Stimulated activated CD8-positive, alpha-beta memory T cell treated with anti-CD3 and anti-CD28 coated beads, Interleukin-7, amount 100 ng/mL, for 4 hours (primary cell): ENCODE results near the gene UPK3A.
"Not testable (repeated sequence)": the region's sequence is repeated elsewhere in the genome, so short reads cannot be mapped to it uniquely, and the experiment has no call there.

Source experiments
- DNase-seq, 2 donors: peaks; one replicate each; pipeline ENCODE4 v3.0.0-alpha.2; 2020; ENCODE audit warnings: low read depth in 2 of 2

UPK3A gene

DNA sequence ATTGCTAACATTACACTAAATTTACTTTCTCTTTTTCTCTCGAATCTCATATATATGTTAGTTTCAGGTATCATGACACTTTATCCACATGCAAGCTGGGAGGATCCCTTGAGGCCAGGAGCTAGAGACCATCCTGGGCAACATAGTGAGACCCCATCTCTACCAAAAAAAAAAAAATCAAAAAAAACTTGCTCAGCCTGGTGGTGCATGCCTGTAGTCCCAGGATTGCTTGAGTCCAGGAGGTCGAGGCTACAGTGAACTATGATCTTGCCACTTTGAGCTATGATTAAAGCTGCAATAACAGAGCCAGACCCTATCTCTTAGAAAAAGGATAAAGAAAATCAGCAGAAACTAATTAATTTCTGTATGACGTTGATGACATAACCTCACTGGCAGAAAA, 3.7 kb upstream of the UPK3A start:
- DNase-seq: no peak

DNA sequence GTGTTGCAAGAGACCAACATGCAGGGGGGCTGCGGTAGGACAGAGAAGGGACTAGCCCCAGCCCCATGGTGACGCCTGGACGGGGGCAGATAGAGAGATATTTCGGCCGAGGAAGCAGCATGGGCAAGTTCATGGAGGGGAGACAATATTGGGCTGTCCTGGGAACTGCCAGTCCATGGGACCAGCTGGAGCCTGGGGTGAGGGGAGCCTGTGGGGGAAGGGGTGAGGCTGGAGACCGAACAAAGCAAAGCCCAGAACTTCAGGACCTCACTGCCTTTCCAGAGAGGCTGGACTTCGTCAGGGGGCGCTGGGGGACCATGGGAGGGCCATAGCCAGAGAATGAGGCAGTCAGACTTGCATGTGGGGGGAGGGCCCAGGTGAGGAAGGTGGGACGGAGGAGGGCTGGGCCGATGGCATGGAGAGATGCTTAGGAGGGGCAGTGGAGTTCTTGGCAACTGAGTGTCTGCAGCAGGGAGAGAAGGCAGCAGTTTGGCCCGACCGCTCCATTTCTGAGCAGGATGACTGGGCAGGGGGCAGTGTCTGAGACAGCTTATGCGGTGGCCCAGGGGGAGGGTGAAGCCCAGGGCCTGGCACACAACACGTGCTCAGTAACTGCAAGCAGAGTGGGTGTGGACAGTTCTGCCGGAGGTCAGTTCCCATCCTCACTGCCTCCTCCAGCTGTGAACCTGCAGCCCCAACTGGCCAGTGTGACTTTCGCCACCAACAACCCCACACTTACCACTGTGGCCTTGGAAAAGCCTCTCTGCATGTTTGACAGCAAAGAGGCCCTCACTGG, 712 bp downstream of the UPK3A start:
- DNase-seq: no peak

DNA sequence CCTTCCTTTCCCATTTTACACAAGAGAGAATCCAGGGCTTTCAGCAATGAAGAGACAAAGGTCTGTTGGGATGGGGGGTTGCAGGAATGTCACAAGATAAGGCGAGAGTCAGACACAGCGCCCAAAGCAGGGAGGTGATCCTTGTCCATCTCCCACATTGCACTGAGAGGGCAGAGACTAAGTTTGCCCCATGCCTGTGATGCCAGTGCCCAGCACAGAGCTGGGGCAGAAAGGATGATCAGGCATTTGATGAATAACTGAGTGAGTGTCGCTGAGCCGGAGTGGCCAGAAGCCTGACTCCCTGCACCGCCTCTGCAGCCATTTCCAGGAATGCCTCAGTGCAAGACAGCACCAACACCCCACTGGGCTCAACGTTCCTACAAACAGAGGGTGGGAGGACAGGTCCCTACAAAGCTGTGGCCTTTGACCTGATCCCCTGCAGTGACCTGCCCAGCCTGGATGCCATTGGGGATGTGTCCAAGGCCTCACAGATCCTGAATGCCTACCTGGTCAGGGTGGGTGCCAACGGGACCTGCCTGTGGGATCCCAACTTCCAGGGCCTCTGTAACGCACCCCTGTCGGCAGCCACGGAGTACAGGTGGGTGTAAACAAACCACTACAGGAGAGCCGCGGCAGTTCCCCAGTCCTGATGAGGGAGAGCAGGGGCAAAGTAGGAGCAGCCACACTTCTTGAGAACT, 2.3 kb downstream of the UPK3A start:
- DNase-seq: no peak

DNA sequence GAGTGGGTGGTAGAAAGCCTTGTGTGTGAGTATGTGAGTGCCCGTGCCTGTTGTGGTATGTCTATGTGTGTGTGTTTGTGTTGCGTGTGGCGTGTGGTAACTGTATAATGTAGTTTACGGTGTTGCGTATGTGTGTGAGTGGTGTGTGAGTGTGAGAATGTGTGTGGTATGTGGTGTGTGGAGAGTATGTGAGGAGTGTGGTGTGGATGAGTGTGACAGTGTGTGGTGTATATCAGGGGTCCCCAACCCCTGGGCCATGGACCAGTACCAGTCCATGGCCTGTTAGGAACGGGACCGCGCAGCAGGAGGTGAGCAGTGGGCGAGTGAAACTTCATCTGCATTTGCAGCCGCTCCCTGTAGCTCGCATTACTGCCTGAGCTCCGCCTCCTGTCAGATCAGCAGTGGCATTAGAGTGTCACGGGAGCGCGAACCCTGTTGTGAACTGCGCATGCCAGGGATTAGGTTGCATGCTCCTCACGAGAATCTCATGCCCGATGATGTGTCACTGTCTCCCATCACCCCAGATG, 5.7 kb downstream of the UPK3A start:
- DNase-seq: no peak

DNA sequence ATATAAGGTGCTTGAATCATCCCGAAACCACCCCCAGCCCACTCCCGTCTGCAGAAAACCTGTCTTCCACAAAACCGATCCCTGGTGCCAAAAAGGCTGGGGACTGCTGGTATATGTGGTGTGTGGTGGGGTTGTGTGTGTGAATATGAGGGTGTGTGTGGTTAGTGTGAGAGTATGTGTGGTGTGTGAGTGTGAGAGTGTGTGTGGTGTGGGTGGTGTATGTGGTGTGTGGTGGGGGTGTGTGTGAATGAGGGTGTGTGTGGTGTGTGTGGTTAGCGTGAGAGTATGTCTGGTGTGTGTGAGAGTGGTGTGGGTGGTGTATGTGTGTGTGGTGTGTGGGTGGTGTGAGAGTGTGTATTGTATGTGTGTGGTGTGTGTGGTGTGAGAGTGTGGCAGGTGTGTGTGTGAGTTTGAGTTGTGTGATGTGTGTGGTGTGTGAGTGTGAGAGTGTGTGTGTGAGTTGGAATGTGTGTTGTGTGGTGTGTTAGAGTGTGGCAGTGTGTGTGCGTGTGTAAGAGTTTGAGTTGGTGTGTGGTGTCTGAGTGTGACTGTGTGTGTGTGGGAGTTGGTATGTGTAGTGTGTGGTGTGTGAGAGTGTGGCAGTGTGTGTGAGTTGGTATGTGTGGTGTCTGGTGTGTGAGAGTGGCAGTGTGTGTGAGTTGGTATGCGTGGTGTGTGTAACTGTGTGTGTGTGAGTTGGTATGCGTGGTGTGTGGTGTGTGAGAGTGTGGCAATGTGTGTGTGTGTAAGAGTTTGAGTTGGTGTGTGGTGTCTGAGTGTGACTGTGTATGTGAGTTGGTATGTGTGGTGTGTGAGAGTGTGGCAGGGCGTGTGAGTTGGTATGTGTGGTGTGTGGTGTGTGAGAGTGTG, 6.5 kb downstream of the UPK3A start:
- DNase-seq: no peak

DNA sequence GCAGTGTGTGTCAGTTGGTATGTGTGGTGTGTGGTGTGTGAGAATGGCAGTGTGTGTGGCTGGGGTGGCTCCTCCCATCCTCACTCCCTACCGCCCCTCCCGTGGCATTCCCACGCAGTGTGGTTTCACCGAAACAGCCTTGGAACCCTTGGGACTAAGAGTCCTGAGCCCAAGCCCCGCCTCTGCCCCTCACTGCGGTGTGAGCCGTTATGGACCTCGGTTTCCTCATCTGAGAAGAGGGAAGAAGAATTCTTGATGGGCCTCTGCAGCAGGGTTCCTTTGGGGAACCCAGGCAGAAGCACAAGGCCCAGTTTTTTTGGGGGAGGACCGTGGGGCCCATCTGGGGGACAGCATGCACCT, 7.2 kb downstream of the UPK3A start:
- DNase-seq: no peak

GRCh38 chr22:45292731-45293442, 8.1 kb downstream of the UPK3A start:
- DNase-seq: no peak

GRCh38 chr22:45294030-45294429, 9.3 kb downstream of the UPK3A start:
- no peak for DNase-seq

DNA sequence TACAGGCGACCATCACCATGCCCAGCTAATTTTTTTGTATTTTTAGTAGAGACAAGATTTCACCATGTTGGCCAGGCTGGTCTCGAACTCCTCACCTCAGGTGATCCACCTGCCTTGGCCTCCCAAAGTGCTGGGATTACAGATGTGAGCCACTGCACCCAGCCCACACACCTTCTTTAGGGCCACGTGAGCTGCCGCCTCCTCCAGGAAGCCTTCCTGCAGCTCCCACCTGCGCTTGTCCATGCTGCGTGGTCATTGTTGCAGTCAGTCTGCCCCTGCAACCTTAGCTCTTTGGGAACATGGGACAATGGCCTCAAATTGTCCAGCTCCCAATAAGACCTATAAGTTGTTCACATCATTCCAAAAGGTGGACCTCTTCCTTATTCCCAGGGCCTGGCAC, 10.3 kb downstream of the UPK3A start:
- not testable (repeated sequence) for DNase-seq

- DNase-seq: no peak
These were observed 10.7 kb downstream of the UPK3A start for GRCh38 chr22:45295492-45295891.

GRCh38 chr22:45296628-45297297, 12.0 kb downstream of the UPK3A start:
- no peak for DNase-seq

GRCh38 chr22:45298934-45299505, 14.3 kb downstream of the UPK3A start:
- no peak for DNase-seq

GRCh38 chr22:45302751-45303150, 18.0 kb downstream of the UPK3A start:
- no peak for DNase-seq

DNA sequence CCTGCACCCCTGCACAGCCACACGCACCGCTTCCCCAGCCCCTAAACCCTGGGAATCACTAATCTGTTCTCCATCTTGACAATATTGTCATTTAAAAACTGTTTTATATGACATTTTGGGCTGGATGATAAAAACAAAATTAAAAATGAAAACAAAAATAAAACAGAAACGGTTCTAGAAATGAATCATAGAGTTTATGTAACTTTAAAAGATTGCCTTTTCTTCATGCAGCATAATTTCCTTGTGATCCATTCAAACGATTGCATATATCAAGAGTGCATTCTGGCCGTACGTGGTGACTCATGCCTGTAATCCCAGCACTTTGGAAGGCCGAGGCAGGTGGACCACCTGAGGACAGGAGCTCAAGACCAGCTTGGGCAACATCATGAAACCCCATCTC, 18.4 kb downstream of the UPK3A start:
- DNase-seq: no peak

DNA sequence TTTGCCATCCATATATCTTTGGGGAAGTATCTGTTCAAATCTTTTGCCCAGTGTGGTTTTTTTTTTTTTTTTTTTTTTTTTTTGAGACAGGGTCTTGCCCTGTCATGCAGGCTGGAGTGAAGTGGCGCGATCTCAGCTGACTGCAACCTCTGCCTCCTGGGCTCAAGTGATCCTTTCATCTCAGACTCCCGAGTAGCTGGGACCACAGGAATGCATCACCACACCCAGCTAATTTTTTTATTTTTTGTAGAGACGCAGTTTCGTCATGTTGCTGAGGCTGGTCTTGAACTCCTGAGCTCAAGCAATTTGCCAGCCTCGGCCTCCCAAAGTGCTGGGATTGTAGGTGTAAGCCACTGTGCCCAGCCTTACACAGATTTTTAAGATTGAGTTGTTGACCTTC, 20.2 kb downstream of the UPK3A start:
- no peak for DNase-seq

- DNase-seq: no peak
These were observed 20.8 kb downstream of the UPK3A start for GRCh38 chr22:45305456-45306075.

GRCh38 chr22:45306139-45306538, 21.4 kb downstream of the UPK3A start:
- no peak for DNase-seq

- DNase-seq: no peak
These were observed 23.7 kb downstream of the UPK3A start for GRCh38 chr22:45308391-45308956.

DNA sequence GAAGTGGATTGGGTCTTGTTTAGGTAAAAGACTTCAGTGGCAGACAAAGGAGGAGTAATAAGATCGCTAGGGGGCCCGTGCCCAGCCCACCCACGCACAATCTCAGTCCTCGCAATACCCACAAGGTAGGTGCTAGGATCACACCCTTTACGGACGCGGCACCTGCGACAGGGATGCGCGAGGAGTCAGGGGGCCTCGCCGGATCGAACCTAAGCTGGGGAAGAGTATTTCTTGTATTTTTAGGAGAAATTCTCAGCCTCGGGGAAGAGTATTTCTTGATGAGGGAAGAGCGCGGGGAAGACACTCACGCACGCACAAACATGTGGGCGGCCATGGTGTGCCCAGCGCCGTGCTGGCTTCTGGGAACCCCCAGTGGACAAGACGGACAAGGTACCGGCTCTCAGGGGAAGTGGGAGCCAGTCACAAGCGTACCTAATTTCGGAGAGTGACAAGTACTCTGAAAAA, 24.2 kb downstream of the UPK3A start:
- no peak for DNase-seq
